Loucy (cell line): ENCODE measurements around the gene HBS1L.

Experiments used
- H2AFZ ChIP-seq: fragments of 200-600 bp; sonication (generic); 2 replicates; pipeline ENCODE4 v1.6.0; 2016; ENCODE audit warnings: antibody characterized with exemption, mild to moderate bottlenecking, low read length, moderate library complexity
- H3F3A ChIP-seq: fragments of 200-600 bp; 2 replicates; pipeline ENCODE4 v1.6.0; 2016; ENCODE audit warnings: antibody characterized with exemption, low read depth, mild to moderate bottlenecking
- H3K27me3 ChIP-seq: fragments of 200-600 bp; sonication (generic); 2 replicates; pipeline ENCODE4 v1.6.1; 2014; ENCODE audit warnings: low read length, mild to moderate bottlenecking; ENCODE audit not compliant: insufficient read depth, poor library complexity, severe bottlenecking
- H3K36me3 ChIP-seq: fragments of 200-600 bp; sonication (generic); 2 replicates; pipeline ENCODE4 v1.6.1; 2016; ENCODE audit warnings: low read length; ENCODE audit not compliant: insufficient read depth
- H3K4me1 ChIP-seq: fragments of 200-600 bp; sonication (generic); 2 replicates; pipeline ENCODE4 v1.5.1; 2014; ENCODE audit warnings: low read length, mild to moderate bottlenecking; ENCODE audit not compliant: insufficient read depth, poor library complexity, severe bottlenecking
- H3K4me2 ChIP-seq: fragments of 200-600 bp; sonication (generic); 2 replicates; pipeline ENCODE4 v1.6.0; 2014; ENCODE audit warnings: antibody characterized with exemption, low read length, low read depth, mild to moderate bottlenecking; ENCODE audit not compliant: poor library complexity, severe bottlenecking
- H3K4me3 ChIP-seq: fragments of 200-600 bp; sonication (generic); 2 replicates; pipeline ENCODE4 v1.5.1; 2014; ENCODE audit warnings: low read length, mild to moderate bottlenecking, mixed read lengths; ENCODE audit not compliant: poor library complexity, severe bottlenecking
- H3K79me2 ChIP-seq: fragments of 200-600 bp; sonication (generic); 2 replicates; pipeline ENCODE4 v1.6.1; 2014; ENCODE audit warnings: low read length; ENCODE audit not compliant: insufficient read depth
- H3K9ac ChIP-seq: fragments of 200-600 bp; sonication (generic); 2 replicates; pipeline ENCODE4 v1.6.0; 2014; ENCODE audit warnings: mild to moderate bottlenecking, low read depth, low read length, moderate library complexity; ENCODE audit not compliant: poor library complexity, severe bottlenecking
- H3K9me2 ChIP-seq: fragments of 200-600 bp; sonication (generic); replicated peaks from 2 replicates; pipeline ENCODE4 v1.6.1; 2016; ENCODE audit warnings: low read depth, low read length, mixed read lengths
- H3K9me3 ChIP-seq: fragments of 200-600 bp; sonication (generic); 2 replicates; pipeline ENCODE4 v1.6.1; 2014; ENCODE audit warnings: mild to moderate bottlenecking, antibody characterized with exemption, low read length, low read depth; ENCODE audit not compliant: insufficient read depth
- H4K20me1 ChIP-seq: fragments of 200-600 bp; sonication (generic); 2 replicates; pipeline ENCODE4 v1.6.0; 2014; ENCODE audit warnings: antibody characterized with exemption, low read length, mild to moderate bottlenecking; ENCODE audit not compliant: insufficient read depth, poor library complexity, severe bottlenecking
- CTCF ChIP-seq: fragments of 200-600 bp; sonication (generic); conservative IDR thresholded peaks from 2 replicates; pipeline ENCODE4 v1.5.1; 2014; ENCODE audit warnings: mild to moderate bottlenecking, antibody characterized with exemption, low read length
- EZH2phosphoT487 ChIP-seq: fragments of 200-600 bp; IDR thresholded peaks from 2 replicates; pipeline ENCODE4 v1.6.1; 2018; ENCODE audit warnings: antibody characterized with exemption, mild to moderate bottlenecking, moderate library complexity, borderline replicate concordance

Gene HBS1L

GRCh38 chr6:134956676-134957075 is 97.9 kb downstream of the HBS1L start:
- Histone ChIP-seq H3K27me3 (no peaks in the 10 kb centered on the region), H3F3A (no peaks in the 10 kb centered on the region), H3K4me2 (no peak overlapping the region), H3K79me2 (no peaks in the 10 kb centered on the region), H3K4me1 (peaks cover 10% of the 10 kb centered on the region), H3K9me3 (peaks cover 5% of the 10 kb centered on the region), H3K9ac (no peak overlapping the region), H4K20me1 (no peaks in the 10 kb centered on the region), H2AFZ (no peak overlapping the region), H3K36me3 (no peaks in the 10 kb centered on the region), H3K4me3 (no peak overlapping the region), H3K9me2 (no peaks in the 10 kb centered on the region)
- TF ChIP-seq EZH2phosphoT487: no peak
- no peak for TF ChIP-seq CTCF

GRCh38 chr6:134956032-134956431 is 98.6 kb downstream of the HBS1L start:
- H4K20me1 ChIP-seq: no peaks in the 10 kb centered on the region
- H3K9me3 ChIP-seq: peaks cover 5% of the 10 kb centered on the region
- no peaks in the 10 kb centered on the region for H3K79me2 ChIP-seq
- no peaks in the 10 kb centered on the region for H3K9me2 ChIP-seq
- no peaks in the 10 kb centered on the region for H3F3A ChIP-seq
- no peaks in the 10 kb centered on the region for H3K27me3 ChIP-seq
- H3K4me2 ChIP-seq: no peak overlapping the region
- no peak overlapping the region for H3K9ac ChIP-seq
- H3K4me1 ChIP-seq: peaks cover 4% of the 10 kb centered on the region
- H3K4me3 ChIP-seq: no peak overlapping the region
- H3K36me3 ChIP-seq: no peaks in the 10 kb centered on the region
- H2AFZ ChIP-seq: no peak overlapping the region
- TF ChIP-seq EZH2phosphoT487 (no peak), CTCF (no peak)

- no peak overlapping the region for H3K4me2 ChIP-seq
- H3K9me2 ChIP-seq: no peaks in the 10 kb centered on the region
- H3K36me3 ChIP-seq: no peaks in the 10 kb centered on the region
- H3K9ac ChIP-seq: no peak overlapping the region
- H3K79me2 ChIP-seq: no peaks in the 10 kb centered on the region
- TF ChIP-seq CTCF: no peak
- no peak for TF ChIP-seq EZH2phosphoT487
- H3K27me3 ChIP-seq: no peaks in the 10 kb centered on the region
- H2AFZ ChIP-seq: no peak overlapping the region
- no peaks in the 10 kb centered on the region for H3F3A ChIP-seq
- no peak overlapping the region for H3K4me3 ChIP-seq
- no peaks in the 10 kb centered on the region for H4K20me1 ChIP-seq
- no peaks in the 10 kb centered on the region for H3K4me1 ChIP-seq
- H3K9me3 ChIP-seq: peaks cover under 1% of the 10 kb centered on the region
Measured at GRCh38 chr6:134954272-134955000, 100.2 kb downstream of the HBS1L start.
